ENCODE data around the gene ZNF524.

- no peak for TF ChIP-seq CTCF (IDR thresholded peaks at IDR 0.05; ENCODE audit: low read depth, low read length)
- TF ChIP-seq EZH2phosphoT487 (IDR thresholded peaks at IDR 0.05; ENCODE audit: low read depth), result no peak
Observed at GRCh38 chr19:55579766-55580621, 20.1 kb upstream of the ZNF524 start.

All from OCI-LY3 (cell line).